AG04450 (cell line): ENCODE data around the gene PDGFRA. TPM values are rescaled to one million over a fixed set of nuclear protein-coding genes. Genes with fewer than 3 reads are reported as not detected.

Source experiments
- CTCF ChIA-PET: fragments of 300-600, 350-600 bp; formaldehyde crosslinking; extraction: SDS; loops from one replicate; lab custom pipeline; 2022; ENCODE audit warnings: antibody characterized with exemption, inconsistent platforms; lab: Charles Lee
- POLR2A ChIA-PET: fragments of 350-600 bp; formaldehyde crosslinking; extraction: SDS; loops from one replicate; lab custom pipeline; 2021; ENCODE audit warnings: antibody characterized with exemption, inconsistent platforms; lab: Yijun Ruan, JAX
- DNase-seq: peaks from one replicate; pipeline ENCODE4 v3.0.0-alpha.2; 2011; ENCODE audit warnings: low read depth, low spot score
- H3K27ac ChIP-seq: one replicate; pipeline ENCODE4 v1.5.1; 2012; ENCODE audit warnings: low read depth, low read length, control low read depth
- H3K27me3 ChIP-seq: one replicate; pipeline ENCODE4 v1.6.0; 2012; ENCODE audit warnings: low read length; ENCODE audit not compliant: control insufficient read depth, insufficient read depth
- H3K4me3 ChIP-seq: 2 replicates; pipeline ENCODE4 v1.5.1; 2011; ENCODE audit warnings: mild to moderate bottlenecking, low read depth, low read length, control low read depth
- H3K9me3 ChIP-seq: 2 replicates; pipeline ENCODE4 v1.5.1; 2012; ENCODE audit warnings: low read length; ENCODE audit not compliant: control insufficient read depth, insufficient read depth
- polyA plus RNA-seq: library from polyadenylated mRNA; depleted of rRNA; stranded (reverse); fragments of >200 nt; gene quantifications from 2 replicates; pipeline ENCODE4 v1.2.3, GENCODE V29; 2011
- TF ChIP-seq, protein P1 (sequence below): IDR thresholded peaks from 2 replicates; pipeline ENCODE4 v1.5.1; 2011; ENCODE audit warnings: low read depth, low read length, control low read depth, inconsistent platforms

Gene PDGFRA
- polyA plus RNA-seq, 1 experiment, result 464 TPM

DNA sequence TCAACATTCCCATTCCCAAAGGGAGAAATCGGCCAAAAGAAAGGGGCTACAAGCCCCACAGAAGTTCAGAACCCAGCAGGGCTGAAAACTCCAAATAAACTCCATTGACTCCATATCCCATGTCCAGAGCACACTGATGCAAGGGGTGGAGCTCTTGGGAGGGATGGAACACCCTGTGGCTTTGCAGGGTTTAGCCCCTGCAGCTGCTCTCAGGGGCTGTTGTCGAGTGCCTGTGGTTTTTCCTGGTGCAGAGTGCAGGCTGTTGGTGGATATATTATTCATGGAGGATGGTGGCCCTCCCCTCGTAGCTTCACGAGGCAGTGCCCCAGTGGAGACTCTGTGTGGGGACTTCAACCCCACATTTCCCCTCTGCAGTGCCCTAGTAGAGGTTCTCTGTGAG, 53.7 kb downstream of the PDGFRA start:
- TF ChIP-seq, protein P1, sequence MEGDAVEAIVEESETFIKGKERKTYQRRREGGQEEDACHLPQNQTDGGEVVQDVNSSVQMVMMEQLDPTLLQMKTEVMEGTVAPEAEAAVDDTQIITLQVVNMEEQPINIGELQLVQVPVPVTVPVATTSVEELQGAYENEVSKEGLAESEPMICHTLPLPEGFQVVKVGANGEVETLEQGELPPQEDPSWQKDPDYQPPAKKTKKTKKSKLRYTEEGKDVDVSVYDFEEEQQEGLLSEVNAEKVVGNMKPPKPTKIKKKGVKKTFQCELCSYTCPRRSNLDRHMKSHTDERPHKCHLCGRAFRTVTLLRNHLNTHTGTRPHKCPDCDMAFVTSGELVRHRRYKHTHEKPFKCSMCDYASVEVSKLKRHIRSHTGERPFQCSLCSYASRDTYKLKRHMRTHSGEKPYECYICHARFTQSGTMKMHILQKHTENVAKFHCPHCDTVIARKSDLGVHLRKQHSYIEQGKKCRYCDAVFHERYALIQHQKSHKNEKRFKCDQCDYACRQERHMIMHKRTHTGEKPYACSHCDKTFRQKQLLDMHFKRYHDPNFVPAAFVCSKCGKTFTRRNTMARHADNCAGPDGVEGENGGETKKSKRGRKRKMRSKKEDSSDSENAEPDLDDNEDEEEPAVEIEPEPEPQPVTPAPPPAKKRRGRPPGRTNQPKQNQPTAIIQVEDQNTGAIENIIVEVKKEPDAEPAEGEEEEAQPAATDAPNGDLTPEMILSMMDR, result no peak
- Histone ChIP-seq H3K27ac (no peak overlapping the region), H3K9me3 (peaks cover 3% of the 10 kb centered on the region), H3K27me3 (no peaks in the 10 kb centered on the region), H3K4me3 (no peak overlapping the region)
- CTCF ChIA-PET, result no interaction called here
- no peak for DNase-seq
- POLR2A ChIA-PET, result no interaction called here

DNA sequence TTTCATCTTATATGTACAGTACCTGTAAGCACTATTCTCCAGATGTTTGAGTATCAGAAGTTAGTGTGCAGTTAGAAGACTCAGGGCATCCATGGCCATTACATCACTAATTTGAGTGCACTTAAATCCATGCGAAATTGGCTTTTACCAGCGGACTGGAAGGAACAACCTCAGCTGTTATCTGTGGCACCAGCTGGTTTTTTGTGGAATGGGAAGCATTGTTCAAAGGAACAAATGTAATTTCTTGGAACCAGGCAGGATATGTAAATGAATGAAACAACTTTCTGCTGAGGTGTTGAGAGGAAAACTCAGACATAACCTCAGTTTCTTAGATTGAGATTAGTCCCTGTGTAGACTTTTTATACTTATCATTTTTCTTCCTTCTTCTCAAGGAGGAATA, 60.2 kb downstream of the PDGFRA start:
- no peak overlapping the region for H3K27ac ChIP-seq
- TF ChIP-seq, protein P1, result no peak
- no peak overlapping the region for H3K4me3 ChIP-seq
- H3K27me3 ChIP-seq, result no peaks in the 10 kb centered on the region
- CTCF ChIA-PET, result interaction anchor here (0.8 kb wide), 1 partner anchor 56 kb away, joined by 3 read pairs; no protein-coding TSS in a partner anchor
- no peak for DNase-seq
- H3K9me3 ChIP-seq, result no peaks in the 10 kb centered on the region
- POLR2A ChIA-PET, result no interaction called here

DNA sequence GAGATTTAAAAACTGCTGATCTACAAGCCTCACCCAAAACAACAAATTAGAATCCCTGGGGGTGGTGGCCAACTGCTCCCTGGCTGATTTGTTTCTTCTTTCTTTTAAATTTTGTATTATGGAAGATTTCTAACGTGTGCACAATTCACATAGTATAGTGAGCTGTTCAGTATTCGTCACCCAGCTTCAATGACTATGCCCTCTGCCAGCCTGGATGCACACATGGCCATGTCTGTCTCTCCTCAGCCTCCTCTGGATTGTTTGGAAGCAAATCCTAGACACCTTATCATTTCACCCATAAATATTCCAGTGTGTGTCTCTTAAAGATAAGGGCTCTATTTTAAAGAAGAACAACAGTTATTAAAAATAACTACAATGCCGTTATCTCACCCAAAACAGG, 61.9 kb downstream of the PDGFRA start:
- ChIA-PET CTCF (no interaction called here), POLR2A (no interaction called here)
- H3K27ac ChIP-seq, result no peak overlapping the region
- no peak for DNase-seq
- TF ChIP-seq, protein P1, result no peak
- no peaks in the 10 kb centered on the region for H3K9me3 ChIP-seq
- H3K4me3 ChIP-seq, result no peak overlapping the region
- H3K27me3 ChIP-seq, result no peaks in the 10 kb centered on the region

DNA sequence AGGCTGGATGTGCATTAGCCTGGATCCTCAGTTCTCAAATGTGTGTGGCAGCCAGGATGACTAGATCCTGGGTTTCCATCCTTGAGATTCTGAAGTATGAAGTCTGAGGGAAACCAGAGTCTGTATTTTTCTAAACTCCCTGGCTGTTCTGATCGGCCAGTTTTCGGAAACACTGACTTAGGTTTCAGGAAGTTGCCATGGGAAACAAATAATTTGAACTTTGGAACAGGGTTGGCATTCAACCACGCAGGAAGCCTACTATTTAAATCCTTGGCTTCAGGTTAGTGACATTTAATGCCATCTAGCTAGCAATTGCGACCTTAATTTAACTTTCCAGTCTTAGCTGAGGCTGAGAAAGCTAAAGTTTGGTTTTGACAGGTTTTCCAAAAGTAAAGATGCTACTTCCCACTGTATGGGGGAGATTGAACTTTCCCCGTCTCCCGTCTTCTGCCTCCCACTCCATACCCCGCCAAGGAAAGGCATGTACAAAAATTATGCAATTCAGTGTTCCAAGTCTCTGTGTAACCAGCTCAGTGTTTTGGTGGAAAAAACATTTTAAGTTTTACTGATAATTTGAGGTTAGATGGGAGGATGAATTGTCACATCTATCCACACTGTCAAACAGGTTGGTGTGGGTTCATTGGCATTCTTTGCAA, 67.6 kb downstream of the PDGFRA start:
- Histone ChIP-seq H3K4me3 (no peak overlapping the region), H3K9me3 (0 out of 2 replicates have a peak, but pooled peaks cover 4% of the 10 kb centered on the region), H3K27ac (no peak overlapping the region), H3K27me3 (no peaks in the 10 kb centered on the region)
- no peak for DNase-seq
- TF ChIP-seq, protein P1, result no peak
- POLR2A ChIA-PET, result no interaction called here
- CTCF ChIA-PET, result no interaction called here

DNA sequence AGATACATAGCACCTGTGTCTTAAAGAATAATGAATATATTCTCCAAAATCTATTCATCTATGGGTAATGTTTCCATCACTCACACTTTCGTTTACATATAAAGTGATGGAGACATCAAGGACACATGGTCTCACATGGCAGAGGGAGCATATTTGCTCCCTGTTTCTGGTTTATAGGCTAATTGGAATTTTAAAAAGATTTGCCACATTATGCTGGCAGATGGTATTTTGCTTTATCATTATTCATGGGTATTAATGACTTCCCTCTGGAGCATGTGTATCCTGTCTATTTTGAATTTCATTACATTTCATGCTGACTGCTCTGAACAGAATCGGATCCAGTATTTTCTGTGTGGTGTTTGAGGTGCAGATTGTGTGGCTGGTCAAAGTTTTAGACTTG, 79.0 kb downstream of the PDGFRA start:
- peaks cover 4% of the 10 kb centered on the region for H3K27me3 ChIP-seq
- H3K9me3 ChIP-seq, result no peaks in the 10 kb centered on the region
- ChIA-PET CTCF (interaction anchor here (1.7 kb wide), 1 partner anchor 11 kb away, joined by 5 read pairs; no protein-coding TSS in a partner anchor), POLR2A (no interaction called here)
- no peak for DNase-seq
- no peak overlapping the region for H3K27ac ChIP-seq
- TF ChIP-seq, protein P1, result no peak
- no peak overlapping the region for H3K4me3 ChIP-seq
